GM21619 (cell line): Measurements from ENCODE around the gene GGT5.
"Not testable (repeated sequence)": the region's sequence is repeated elsewhere in the genome, so short reads cannot be mapped to it uniquely, and the experiment has no call there.

Experiments
- ATAC-seq: cut with Tn5 transposase; IDR thresholded peaks from one replicate; pipeline ENCODE4 v1.9.1; 2021; ENCODE audit not compliant: unreplicated experiment

Gene GGT5

DNA sequence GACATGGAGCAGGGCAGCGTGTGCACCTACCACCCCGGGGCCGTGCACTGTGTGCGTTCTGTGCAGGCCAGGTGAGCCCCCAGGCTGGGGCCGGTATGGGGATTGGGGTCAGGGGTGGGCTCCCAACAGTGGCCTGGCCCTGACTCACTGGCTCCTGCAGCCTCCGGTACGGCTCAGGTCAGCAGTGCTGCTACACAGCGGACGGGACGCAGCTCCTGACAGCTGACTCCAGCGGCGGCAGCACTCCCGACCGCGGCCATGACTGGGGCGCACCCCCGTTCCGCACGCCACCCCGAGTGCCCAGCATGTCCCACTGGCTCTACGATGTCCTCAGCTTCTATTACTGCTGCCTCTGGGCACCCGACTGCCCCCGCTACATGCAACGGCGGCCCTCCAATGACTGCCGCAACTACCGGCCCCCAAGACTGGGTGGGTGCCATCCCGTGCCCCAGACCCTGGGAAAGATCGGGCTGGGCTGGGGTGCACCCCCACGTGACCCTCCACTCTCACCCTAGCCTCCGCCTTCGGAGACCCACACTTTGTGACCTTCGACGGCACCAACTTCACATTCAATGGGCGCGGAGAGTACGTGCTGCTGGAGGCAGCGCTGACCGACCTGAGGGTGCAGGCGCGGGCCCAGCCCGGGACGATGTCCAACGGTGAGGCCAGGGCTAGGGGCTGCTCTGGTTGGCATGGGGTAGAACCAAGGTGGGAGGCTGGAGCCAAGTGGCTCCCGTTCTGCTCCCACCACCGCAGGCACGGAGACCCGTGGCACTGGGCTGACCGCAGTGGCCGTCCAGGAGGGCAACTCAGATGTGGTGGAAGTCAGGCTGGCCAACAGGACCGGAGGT, 59.2 kb downstream of the GGT5 start:
- ATAC-seq = no peak

DNA sequence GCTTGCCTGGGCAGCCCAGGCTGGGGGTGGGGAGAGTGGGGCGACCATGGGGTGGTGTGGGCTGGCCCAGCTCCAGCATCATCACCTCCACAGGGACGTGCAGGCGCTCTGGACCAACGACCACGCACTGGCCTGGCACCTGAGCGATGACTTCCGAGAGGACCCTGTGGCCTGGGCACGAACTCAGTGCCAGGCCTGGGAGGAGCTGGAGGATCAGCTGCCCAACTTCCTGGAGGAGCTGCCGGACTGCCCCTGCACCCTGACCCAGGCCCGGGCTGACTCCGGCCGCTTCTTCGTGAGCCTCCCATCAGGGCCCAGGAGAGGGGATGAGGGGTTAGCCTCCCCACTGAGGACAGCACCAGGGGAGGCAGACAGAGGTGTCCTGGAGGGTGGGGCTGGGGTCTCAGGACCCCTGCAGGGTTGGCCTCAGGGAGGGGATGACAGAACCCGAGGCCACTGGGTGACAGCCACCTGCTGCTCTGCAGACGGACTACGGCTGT, 59.8 kb downstream of the GGT5 start:
- no peak for ATAC-seq

- no peak for ATAC-seq
These were observed 60.7 kb downstream of the GGT5 start for GRCh38 chr22:24184057-24184798.

DNA sequence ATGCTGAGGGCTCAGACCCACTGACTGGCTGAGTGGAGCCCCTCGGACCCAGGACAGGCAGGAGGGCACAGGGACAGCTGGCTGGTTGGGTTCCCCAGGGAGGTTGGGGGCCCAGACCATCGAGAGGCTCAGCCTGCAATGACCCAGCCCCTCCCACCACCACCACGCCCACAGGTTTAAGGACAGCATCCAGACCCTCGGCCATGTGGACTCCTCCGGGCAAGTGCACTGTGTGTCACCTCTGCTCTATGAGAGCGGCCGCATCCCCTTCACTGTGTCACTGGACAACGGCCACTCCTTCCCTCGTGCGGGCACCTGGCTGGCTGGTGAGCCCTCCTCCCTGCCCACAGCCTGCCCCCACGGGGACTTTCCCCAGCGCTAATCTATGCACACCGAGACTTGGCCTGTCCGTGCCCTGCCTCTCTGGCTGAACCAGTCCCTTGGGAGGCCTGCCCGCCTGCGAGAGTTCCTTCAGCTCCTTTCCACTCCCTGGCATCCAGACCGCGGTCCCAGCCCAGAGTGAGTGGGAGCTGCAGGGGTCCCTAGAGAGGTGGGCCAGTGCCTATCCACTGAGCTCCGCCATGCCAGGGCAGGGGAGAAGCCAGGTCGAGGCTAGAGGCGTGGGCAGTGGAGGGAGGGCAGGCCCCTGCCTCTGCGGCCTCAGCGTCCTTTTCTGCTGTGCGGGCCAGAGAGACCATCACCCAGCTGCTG, 61.4 kb downstream of the GGT5 start:
- ATAC-seq = no peak

GRCh38 chr22:24182900-24183246, 62.0 kb downstream of the GGT5 start:
- ATAC-seq = not testable (repeated sequence)

GRCh38 chr22:24181996-24182899, 62.6 kb downstream of the GGT5 start:
- no peak for ATAC-seq

DNA sequence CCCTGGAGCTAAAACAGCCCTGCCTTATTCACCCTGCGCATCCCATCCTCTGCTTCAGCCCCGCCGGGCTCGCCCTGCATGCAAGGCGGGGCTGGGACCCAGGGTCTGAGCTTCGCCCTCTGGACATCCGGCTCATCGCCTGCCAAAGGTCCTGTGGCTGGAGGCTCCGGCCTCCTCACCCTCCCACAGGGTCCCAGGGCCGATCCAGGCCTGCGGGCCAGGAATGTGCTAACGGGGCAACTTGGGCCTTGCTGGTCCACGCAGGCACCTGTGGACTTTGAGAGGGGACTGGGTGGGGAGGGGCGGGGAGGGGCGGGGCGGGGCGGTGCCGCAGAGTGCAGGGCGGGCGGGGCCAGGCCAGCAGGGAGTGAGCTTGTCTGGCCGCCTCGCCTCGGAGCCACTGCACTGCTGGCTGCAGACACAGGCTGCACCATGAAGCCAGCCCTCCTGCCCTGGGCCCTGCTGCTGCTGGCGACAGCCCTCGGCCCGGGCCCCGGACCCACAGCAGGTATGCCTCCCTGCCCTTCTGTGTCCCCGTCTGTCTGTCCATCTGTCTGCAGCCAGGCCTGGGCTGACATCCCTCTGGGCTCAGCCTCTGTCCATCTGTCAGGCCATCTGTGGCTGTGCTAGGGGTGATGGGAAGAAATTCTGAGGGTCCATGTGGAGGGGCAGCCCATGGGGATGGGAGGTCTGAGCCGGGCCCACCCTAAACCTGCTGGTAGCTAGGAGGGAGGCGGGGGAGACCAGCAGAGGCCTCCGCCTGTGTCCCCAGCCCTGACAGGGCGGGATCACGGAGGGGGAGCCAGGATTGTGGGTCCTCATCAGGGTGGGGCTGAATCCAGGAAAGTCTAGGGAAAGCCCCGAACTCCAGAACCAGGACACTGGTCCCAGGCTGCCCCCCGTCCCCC, 63.5 kb downstream of the GGT5 start, which contains the start of gene SUSD2:
TSS of gene SUSD2 (plus strand) at position 400 of the 908 bp plus-strand sequence. CDS start at position 433, 33 bp downstream.
- ATAC-seq = no peak

GRCh38 chr22:24180316-24181087, 64.4 kb downstream of the GGT5 start:
- no peak for ATAC-seq

DNA sequence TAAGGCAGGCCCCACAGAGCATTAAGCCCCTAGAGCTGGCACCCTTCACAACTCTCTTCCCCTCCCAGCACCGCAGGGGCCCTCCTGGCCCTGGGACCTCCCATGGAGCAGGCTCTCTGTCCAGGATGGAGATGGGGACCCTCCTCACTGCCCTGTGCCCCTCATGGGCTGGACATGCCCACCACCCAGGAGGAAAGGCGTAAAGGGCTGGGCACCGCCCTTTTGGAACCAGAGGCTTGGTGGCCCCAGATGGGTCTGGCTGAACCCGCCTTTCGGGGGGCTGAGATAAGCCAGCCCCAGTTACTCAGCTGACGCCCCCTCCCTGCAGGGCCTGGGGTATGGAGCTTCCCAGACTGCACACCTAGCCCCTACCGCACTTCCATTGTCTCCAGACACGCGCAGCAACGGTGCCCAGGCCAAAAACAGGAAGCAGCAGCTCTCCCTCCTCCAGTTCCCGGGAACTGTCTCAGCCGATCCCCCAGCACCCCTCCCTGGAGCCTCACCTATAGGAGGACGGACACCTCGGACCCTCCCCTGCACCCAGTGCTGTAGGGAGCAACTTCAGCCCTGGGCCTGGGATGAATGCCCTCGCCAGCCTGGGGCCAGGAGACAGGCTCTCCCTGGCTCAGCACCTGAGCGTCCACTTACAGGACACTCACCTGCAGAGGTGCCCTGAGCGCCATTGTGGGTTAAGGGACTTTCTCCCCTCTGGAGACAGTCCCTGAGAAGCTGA, 65.2 kb downstream of the GGT5 start:
- ATAC-seq = no peak

DNA sequence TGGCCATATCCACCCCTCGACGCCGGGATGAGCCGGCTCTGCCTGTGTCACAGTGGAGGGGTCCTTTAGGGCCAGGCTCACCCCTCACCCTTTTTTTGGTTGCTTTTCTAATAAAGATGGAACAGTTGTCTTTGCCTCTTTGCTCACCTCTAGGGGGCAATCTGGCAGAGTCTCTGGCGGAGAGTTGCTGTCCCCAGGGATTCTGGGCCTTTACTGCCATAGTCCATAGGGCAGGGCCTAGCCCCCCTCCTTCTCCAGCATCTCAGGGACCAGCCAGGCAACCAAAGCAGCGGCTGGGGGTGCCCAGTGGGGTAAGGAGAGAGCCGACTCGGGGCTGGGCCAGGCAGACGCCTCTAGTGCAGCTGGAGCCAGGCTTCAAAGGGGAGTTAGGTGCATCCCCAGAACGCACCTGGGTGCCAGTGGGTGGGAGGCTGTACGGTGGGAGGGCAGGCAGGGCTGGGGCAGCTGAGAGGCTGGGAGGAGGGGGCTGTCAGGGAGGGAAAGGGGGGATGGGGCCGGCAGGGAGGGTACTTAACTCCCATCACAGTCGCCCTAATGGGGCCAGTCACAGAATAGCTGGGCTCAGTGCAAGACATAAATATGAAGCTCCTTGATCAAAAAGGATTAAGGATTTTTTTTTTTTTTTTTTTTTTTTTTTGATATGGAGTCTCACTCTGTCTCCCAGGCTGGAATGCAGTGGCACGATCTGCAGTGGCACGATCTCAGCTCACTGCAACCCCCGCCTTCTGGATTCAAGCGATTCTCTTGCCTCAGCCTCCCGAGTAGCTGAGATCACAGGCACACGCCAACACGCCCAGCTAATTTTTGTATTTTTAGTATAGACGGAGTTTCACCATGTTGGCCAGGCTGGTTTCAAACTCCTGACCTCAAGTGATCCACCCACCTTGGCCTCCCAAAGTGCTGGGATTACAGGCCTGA, 66.1 kb downstream of the GGT5 start:
- no peak for ATAC-seq

DNA sequence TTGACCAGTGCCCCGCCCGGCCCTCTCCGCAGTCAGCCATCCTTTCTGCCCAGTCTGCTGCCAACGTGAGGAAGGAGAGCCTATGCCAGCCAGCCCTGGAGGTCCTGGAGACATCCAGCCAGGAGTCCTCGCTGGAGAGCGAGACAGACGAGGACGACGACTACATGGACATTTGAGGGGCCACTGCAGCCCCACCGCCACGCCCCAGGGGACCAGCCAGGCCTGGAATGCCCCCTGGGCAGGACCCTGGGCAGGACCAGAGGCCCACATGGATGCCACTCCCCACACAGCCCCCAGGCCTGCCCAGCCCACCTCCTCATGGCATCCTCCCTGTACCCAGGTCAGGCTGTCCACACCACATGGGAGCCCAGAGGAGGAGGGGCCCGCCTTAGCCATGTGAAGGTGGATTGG, 66.9 kb downstream of the GGT5 start:
- no peak for ATAC-seq

DNA sequence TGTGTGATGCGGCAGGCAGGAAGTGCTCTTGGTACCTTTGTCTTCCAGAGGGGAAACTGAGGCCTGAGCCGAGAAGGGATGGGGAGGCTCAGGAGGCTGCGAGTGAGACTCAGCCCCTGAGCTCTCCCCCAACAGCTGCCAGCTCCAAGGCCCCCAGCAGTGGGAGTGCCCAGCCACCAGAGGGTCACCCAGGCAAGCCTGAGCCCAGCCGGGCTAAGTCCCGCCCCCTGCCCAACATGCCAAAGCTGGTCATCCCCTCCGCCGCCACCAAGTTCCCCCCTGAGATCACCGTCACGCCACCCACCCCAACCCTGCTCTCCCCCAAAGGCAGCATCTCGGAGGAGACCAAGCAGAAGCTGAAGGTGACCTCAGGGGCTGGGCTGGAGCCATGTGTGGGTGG, 67.4 kb downstream of the GGT5 start:
- no peak for ATAC-seq

DNA sequence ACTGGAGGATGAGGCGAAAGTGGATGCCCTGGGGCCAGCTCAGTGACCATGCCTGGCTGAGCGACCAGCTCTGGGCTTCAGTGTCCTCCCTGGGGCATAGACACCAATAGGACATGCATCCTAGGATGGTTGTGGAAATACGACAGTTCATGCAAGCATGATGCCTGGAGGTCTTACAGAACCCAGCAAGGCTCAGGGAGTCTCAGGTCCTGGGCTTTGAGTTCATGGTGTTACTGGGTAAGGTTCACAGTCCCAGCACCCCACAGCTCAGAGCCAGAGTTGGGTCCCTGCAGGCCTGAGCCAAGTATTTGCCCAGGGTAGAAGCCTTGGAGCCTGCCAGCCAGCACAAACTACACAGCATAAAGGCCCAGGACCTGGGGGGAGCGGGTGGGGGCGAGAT, 67.8 kb downstream of the GGT5 start:
- no peak for ATAC-seq

DNA sequence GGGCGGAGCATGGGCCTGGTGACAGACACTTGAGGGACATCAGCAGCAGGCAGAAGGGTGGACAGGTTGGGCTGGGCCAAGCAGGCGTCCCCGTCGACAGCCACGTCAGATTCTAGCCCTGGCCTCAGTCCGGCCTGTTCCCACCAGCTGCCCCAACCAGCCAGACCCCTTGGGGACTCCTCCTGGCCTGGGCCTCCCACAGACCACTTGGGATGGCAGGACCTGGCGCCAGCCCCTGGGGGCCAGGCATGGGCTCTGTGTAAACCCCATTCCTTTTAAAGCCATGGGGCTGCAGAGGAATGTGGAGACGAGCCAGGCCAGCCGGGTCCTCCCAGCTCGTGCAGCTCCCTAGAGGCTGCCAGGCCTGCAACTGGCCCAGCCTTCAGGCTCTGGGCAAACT, 68.3 kb downstream of the GGT5 start:
- no peak for ATAC-seq

DNA sequence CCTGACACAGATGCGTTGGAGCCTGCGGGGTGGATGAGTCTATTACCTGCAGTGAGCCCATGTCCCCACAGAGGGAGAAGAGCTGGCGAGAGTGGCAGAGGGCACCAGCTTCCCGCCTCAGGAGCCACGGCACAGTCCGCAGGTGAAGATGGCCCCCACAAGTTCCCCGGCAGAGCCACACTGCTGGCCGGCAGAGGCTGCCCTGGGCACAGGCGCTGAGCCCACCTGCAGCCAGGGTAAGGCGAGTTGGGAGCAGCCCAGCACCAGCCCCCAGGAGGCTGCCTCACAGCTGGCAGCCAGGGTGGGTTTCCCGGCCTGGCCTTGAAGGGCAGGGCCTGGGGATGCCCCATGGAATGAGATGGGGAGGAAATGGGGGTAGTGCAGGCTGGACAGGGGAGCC, 68.8 kb downstream of the GGT5 start:
- ATAC-seq = no peak

- no peak for ATAC-seq
These were observed 69.6 kb downstream of the GGT5 start for GRCh38 chr22:24175160-24175808.
